NCI-H2171 (cell line): Measurements from ENCODE around the gene ABCF1.

Experiments
- DNase-seq: peaks from one replicate; lab custom pipeline; 2025; lab: John Stamatoyannopoulos, UW

The ABCF1 gene

GRCh38 chr6:30601815-30602641, 30.8 kb downstream of the ABCF1 start:
- DNase-seq: no peak

GRCh38 chr6:30603961-30604360, 32.7 kb downstream of the ABCF1 start:
- no peak for DNase-seq

- DNase-seq: no peak
These were observed 38.8 kb downstream of the ABCF1 start for GRCh38 chr6:30610065-30610464.

- no peak for DNase-seq
These were observed 40.1 kb downstream of the ABCF1 start for GRCh38 chr6:30611150-30611855.

GRCh38 chr6:30611856-30612194, 40.6 kb downstream of the ABCF1 start:
- no peak for DNase-seq

- DNase-seq: no peak
These were observed 41.0 kb downstream of the ABCF1 start for GRCh38 chr6:30612213-30612612.

GRCh38 chr6:30612687-30613248, 41.5 kb downstream of the ABCF1 start:
- no peak for DNase-seq

- DNase-seq: no peak
These were observed 42.2 kb downstream of the ABCF1 start for GRCh38 chr6:30613251-30614043.

GRCh38 chr6:30614044-30614842, 43.0 kb downstream of the ABCF1 start:
- no peak for DNase-seq

- peak; percentile 96 for DNase-seq
These were observed 43.6 kb downstream of the ABCF1 start for GRCh38 chr6:30614843-30615218.

GRCh38 chr6:30615219-30615957, 44.1 kb downstream of the ABCF1 start:
- DNase-seq: peak; percentile 82

- peak; percentile 39 for DNase-seq
These were observed 44.9 kb downstream of the ABCF1 start for GRCh38 chr6:30615958-30616810.

GRCh38 chr6:30616811-30617564, 45.7 kb downstream of the ABCF1 start, which contains the start of gene PPP1R10:
Gene PPP1R10 (minus strand): TSS chr6:30617243. CDS start chr6:30609944, 7,299 bp downstream.
- peak; percentile 99 for DNase-seq

- DNase-seq: peak; percentile 94
These were observed 46.5 kb downstream of the ABCF1 start, which contains the start of gene MRPS18B for GRCh38 chr6:30617565-30618269. Gene MRPS18B (plus strand): TSS chr6:30617840. CDS start chr6:30617866, 26 bp downstream.

GRCh38 chr6:30618270-30618797, 47.1 kb downstream of the ABCF1 start:
- DNase-seq: no peak

- DNase-seq: no peak
These were observed 48.3 kb downstream of the ABCF1 start for GRCh38 chr6:30619561-30619960.

- no peak for DNase-seq
These were observed 54.3 kb downstream of the ABCF1 start for GRCh38 chr6:30625511-30625910.
